NCI-H82 treated with DMSO at 0.1 percent for 48 hours (cell line): ENCODE measurements around the gene CELSR1.
"Not testable (repeated sequence)": the region's sequence is repeated elsewhere in the genome, so short reads cannot be mapped to it uniquely, and the experiment has no call there.

ENCODE experiments used
- DNase-seq: peaks from one replicate; lab custom pipeline; 2025; ENCODE audit not compliant: unreplicated experiment; lab: John Stamatoyannopoulos, UW

CELSR1 gene

GRCh38 chr22:46513908-46514550 lies 23.4 kb downstream of the CELSR1 start:
- no peak for DNase-seq

- no peak for DNase-seq
Measured at GRCh38 chr22:46512683-46513082, 24.7 kb downstream of the CELSR1 start.

GRCh38 chr22:46512039-46512370 lies 25.4 kb downstream of the CELSR1 start:
- no peak for DNase-seq

GRCh38 chr22:46511151-46512038 lies 26.0 kb downstream of the CELSR1 start:
- no peak for DNase-seq

GRCh38 chr22:46509416-46510089 lies 27.9 kb downstream of the CELSR1 start:
- no peak for DNase-seq

DNA sequence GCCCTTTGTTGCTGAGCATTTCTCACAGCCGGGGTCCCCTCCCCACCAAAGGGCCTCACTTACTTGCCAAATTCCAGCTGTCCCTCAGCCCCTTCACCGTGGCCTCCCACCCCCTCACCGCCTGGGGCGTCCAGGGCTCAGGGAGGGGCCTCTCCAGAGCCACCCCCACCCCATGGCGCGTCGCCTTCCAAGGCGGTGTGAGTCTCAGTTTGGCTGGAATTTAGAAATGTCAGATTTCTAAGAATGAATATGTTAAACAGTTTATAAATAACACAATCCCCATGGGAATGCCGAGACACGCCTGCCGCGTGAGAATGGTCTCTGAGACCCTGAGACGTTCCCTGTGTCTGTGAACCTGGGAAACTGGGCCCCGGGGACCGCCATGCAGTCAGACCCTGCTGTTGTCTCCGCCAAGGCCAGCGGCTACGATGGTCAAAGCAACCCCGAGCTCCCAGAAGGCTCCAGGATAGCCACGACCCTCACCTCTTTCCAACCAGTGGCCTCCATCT lies 28.9 kb downstream of the CELSR1 start:
- no peak for DNase-seq

GRCh38 chr22:46507451-46508425 lies 29.7 kb downstream of the CELSR1 start:
- DNase-seq = no peak

- no peak for DNase-seq
Measured at GRCh38 chr22:46504584-46504983, 32.8 kb downstream of the CELSR1 start.

DNA sequence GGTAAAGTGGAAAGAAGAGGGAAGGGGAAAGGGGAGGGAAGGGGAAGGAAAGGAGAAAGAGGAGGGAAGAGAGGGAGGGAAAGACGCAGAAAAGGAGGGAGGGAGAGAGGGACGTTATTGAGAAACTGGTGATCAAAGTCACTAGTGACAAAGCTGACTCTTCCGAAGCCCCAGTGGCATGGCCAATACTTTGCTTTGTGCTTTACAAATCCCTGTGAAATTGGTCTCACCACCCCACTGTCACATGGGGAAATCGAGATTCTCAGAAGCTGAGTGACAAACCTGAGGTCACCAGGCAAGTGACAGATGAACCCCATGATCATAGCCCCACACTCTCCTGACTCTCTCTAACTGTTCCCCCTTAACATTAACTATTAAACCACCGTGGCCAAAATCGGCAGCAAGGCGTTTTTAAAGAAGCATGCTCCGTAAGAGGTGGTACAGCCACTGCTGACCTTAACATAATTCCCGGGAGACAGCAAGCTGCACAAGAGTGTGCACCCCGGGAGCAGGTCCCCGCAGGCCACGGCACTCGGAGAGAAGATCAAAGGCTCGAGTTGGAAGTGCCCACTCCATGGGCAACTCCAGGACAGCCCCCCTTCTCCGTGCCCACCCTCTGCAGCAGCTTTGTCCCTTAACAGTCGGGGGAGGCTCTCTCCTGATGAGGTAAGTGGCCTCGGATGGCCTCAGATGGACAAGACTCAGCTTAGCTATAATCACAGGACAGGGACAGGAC lies 34.8 kb downstream of the CELSR1 start:
- DNase-seq = no peak

- DNase-seq = no peak
Measured at GRCh38 chr22:46501701-46502100, 35.7 kb downstream of the CELSR1 start.

DNA sequence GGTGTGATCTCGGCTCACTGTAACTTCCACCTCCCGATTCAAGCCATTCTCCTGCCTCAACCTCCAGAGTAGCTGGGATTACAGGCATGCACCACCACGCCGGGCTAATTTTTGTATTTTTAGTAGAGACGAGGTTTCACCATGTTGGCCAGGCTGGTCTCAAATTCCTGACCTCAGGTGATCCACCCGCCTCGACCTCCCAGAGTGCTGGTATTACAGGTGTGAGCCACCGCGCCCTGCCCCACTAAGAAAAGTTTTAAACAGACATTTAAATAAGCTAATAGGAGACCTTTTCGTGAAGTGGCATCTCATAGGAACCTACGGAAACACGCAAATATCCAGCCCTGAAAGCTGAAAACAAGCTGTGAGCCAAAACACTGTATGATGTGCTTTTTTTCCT lies 36.2 kb downstream of the CELSR1 start:
- DNase-seq = not testable (repeated sequence)

GRCh38 chr22:46500201-46500600 lies 37.2 kb downstream of the CELSR1 start:
- no peak for DNase-seq

GRCh38 chr22:46499805-46500189 lies 37.6 kb downstream of the CELSR1 start:
- no peak for DNase-seq

DNA sequence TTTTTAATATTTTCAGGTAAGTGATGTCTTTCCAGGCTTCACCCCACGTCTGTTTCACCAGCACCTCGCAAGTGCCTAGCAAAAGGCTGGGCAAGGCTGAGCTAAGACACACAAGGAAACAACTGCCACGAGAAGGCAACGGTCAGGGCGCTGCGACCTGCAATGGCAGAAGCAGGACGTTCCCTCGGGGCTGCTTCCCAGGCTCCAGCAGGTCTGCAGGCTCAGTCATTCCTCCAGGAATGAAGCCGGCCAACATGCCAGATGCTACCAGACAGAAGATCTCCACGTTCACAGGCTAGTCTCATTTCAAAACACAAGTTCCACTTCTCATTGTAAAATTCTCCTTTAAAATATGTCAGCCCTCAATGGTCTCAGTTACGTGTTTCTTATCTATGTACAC lies 45.5 kb downstream of the CELSR1 start:
- no peak for DNase-seq

DNA sequence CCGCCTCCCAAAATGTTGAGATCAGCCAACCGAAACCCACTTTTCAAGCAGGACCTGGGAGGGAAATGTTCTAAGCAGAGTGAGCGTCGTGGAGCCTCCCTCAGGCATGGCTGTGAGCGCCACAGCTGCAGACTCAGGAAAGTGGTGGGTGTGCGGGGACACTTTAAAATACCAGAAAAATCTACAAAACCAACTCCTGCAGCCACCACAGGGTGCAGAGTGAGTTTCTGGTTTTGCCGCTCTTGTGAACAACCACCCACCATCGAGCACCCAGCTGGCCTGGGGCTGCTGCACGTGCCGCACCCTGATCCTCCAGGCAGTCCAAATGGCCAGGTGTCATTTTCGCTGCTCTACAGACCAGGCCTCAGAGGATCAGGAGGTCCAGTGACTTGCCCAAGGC lies 46.9 kb downstream of the CELSR1 start:
- DNase-seq = no peak

DNA sequence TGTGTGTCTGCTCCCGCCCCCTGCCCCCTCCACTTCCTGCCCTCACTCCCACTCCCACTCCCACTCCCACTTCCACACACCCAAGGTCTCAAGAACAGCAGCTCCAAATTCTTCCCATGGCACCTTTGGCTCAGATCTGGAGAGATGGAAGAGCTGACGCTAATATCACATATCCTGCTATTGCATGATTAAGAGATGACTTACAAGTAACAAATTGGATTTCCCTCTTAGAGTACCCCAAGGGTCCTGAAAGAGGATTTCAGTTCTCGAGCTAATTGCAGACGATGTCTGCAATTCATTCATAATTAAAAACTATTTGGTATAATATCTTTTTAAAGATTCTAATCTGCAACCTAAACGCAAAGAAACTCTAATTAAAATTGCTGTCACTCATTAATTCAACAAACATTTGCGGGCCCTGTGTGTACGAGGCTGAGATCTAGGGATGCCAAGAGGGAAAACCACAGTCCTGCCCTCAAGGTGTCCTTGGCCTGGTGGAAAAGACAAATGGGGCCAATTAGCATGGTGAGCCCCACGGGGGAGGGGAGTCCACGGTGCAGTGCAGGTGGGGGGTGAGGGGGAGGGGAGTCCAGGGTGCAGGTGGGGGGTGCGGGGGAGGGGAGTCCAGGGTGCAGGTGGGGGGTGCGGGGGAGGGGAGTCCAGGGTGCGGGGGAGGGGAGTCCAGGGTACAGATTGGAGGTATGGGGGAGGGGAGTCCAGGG lies 50.3 kb downstream of the CELSR1 start:
- DNase-seq = no peak

DNA sequence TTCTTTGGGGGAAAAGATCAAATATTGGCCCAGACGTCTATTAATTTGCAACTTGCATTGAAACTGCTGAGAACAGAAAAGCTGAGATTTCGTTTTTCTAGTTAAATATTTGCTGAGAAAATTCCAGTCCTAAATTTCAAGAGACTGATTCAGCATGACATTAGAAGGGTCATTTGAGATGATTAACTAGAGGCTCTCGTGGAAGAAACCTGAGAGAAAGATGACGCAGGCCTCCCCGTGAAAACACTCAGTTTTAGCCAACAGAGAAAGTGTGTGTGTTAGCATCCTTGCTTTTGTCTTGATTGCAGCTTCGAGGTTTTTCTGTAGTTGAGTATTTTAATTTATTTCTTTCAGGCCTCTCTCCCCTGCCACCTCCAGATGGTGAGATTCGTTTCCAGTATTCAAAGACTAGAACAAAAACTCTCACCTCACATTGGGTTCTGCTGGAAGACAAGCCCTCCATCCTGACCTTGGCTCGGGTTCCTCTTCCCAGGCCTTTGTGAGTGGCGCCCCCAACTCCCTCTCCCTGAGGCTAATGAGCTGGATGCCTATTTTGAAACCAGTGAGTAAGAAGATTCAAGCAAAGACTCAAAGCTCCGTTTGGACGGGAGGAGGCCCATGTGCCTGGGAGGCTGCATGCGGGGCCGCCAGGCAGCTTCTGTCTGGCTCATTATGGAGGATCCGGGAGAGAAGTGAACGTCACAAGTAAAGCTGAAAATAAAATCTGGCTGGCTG lies 52.4 kb downstream of the CELSR1 start:
- DNase-seq = no peak

GRCh38 chr22:46484156-46484860 lies 53.1 kb downstream of the CELSR1 start:
- DNase-seq = no peak
